ENCODE measurements around the gene PSMA6. TPM values are rescaled to one million over a fixed set of nuclear protein-coding genes. Genes with fewer than 3 reads are reported as not detected.
"Not testable (repeated sequence)": the region's sequence is repeated elsewhere in the genome, so short reads cannot be mapped to it uniquely, and the experiment has no call there.

Gene PSMA6
- total RNA-seq, 2 donors from 2014 or later = 293 to 408 TPM

- H3K36me3 Mint-ChIP-seq = no peaks in the 10 kb centered on the region
- no peaks in the 10 kb centered on the region for H3K9me3 Mint-ChIP-seq
- H3K27ac Mint-ChIP-seq = no peak overlapping the region
- DNase-seq (ENCODE audit: low spot score in 2 of 2) = no peak
- ATAC-seq = no peak
Measured at GRCh38 chr14:35346738-35347322, 54.6 kb downstream of the PSMA6 start.

- no peak overlapping the region for H3K27ac Mint-ChIP-seq
- no peak for DNase-seq (ENCODE audit: low spot score in 2 of 2)
- no peaks in the 10 kb centered on the region for H3K36me3 Mint-ChIP-seq
- ATAC-seq = no peak
- no peaks in the 10 kb centered on the region for H3K9me3 Mint-ChIP-seq
Measured at GRCh38 chr14:35347323-35348043, 55.3 kb downstream of the PSMA6 start.

- not testable (repeated sequence) for ATAC-seq, H3K9me3 Mint-ChIP-seq
Measured at GRCh38 chr14:35348044-35348380, 55.8 kb downstream of the PSMA6 start.

GRCh38 chr14:35349496-35350365 is 57.5 kb downstream of the PSMA6 start:
- Mint-ChIP-seq H3K27ac (peak overlapping the region in 1 of 2 donors; percentile 20), H3K36me3 (no peaks in the 10 kb centered on the region), H3K9me3 (no peaks in the 10 kb centered on the region)
- ATAC-seq (no peak), DNase-seq (ENCODE audit: low spot score in 2 of 2) (no peak)

More at GRCh38 chr14:35348044-35348380, 55.8 kb downstream of the PSMA6 start:
- H3K36me3 Mint-ChIP-seq; DNase-seq (ENCODE audit: low spot score in 2 of 2); H3K27ac Mint-ChIP-seq: not testable (repeated sequence)

GRCh38 chr14:35351497-35351896 is 59.3 kb downstream of the PSMA6 start:
- no peaks in the 10 kb centered on the region for H3K9me3 Mint-ChIP-seq
- peak overlapping the region in 1 of 2 donors; percentile 10 for H3K27ac Mint-ChIP-seq
- ATAC-seq (no peak), DNase-seq (ENCODE audit: low spot score in 2 of 2) (no peak)
- H3K36me3 Mint-ChIP-seq = no peaks in the 10 kb centered on the region

- ATAC-seq (no peak), DNase-seq (ENCODE audit: low spot score in 2 of 2) (no peak)
- H3K9me3 Mint-ChIP-seq = no peaks in the 10 kb centered on the region
- H3K36me3 Mint-ChIP-seq = no peaks in the 10 kb centered on the region
- H3K27ac Mint-ChIP-seq = peak overlapping the region in 1 of 2 donors; percentile 10
Measured at GRCh38 chr14:35351897-35352273, 59.7 kb downstream of the PSMA6 start.

GRCh38 chr14:35352274-35353233 is 60.4 kb downstream of the PSMA6 start:
- ATAC-seq (no peak), DNase-seq (ENCODE audit: low spot score in 2 of 2) (no peak)
- Mint-ChIP-seq H3K9me3 (no peaks in the 10 kb centered on the region), H3K36me3 (no peaks in the 10 kb centered on the region), H3K27ac (peak overlapping the region in 1 of 2 donors; percentile 10)

GRCh38 chr14:35353409-35354172 is 61.4 kb downstream of the PSMA6 start:
- H3K9me3 Mint-ChIP-seq = no peaks in the 10 kb centered on the region
- no peak overlapping the region for H3K27ac Mint-ChIP-seq

GRCh38 chr14:35355235-35355634 is 63.1 kb downstream of the PSMA6 start:
- ATAC-seq; DNase-seq (ENCODE audit: low spot score in 2 of 2); H3K36me3 Mint-ChIP-seq; H3K9me3 Mint-ChIP-seq: not testable (repeated sequence)
- peak overlapping the region in 1 of 2 donors; percentile 86 for H3K27ac Mint-ChIP-seq

More at GRCh38 chr14:35353409-35354172, 61.4 kb downstream of the PSMA6 start:
- no peaks in the 10 kb centered on the region for H3K36me3 Mint-ChIP-seq
- no peak for DNase-seq (ENCODE audit: low spot score in 2 of 2)
- no peak for ATAC-seq

GRCh38 chr14:35355981-35356841 is 64.0 kb downstream of the PSMA6 start:
- no peaks in the 10 kb centered on the region for H3K36me3 Mint-ChIP-seq
- no peaks in the 10 kb centered on the region for H3K9me3 Mint-ChIP-seq
- ATAC-seq = peak; percentile 86 to 87
- peak overlapping the region; percentile 73 to 86 for H3K27ac Mint-ChIP-seq
- DNase-seq (ENCODE audit: low spot score in 2 of 2) = peak; percentile 37 to 65

- H3K36me3 Mint-ChIP-seq; DNase-seq (ENCODE audit: low spot score in 2 of 2); ATAC-seq; H3K27ac Mint-ChIP-seq; H3K9me3 Mint-ChIP-seq: not testable (repeated sequence)
Measured at GRCh38 chr14:35359655-35360054, 67.5 kb downstream of the PSMA6 start.

- DNase-seq (ENCODE audit: low spot score in 2 of 2) (no peak), ATAC-seq (no peak)
- no peaks in the 10 kb centered on the region for H3K9me3 Mint-ChIP-seq
- no peak overlapping the region for H3K27ac Mint-ChIP-seq
- no peaks in the 10 kb centered on the region for H3K36me3 Mint-ChIP-seq
Measured at GRCh38 chr14:35361141-35361480, 68.9 kb downstream of the PSMA6 start.

- Mint-ChIP-seq H3K9me3 (no peaks in the 10 kb centered on the region), H3K27ac (peak overlapping the region in 1 of 2 donors; percentile 81), H3K36me3 (no peaks in the 10 kb centered on the region)
- no peak for DNase-seq (ENCODE audit: low spot score in 2 of 2)
- no peak for ATAC-seq
Measured at GRCh38 chr14:35362450-35362849, 70.3 kb downstream of the PSMA6 start.

- no peak for DNase-seq (ENCODE audit: low spot score in 2 of 2)
- Mint-ChIP-seq H3K36me3 (no peaks in the 10 kb centered on the region), H3K9me3 (no peaks in the 10 kb centered on the region), H3K27ac (no peak overlapping the region)
- no peak for ATAC-seq
Measured at GRCh38 chr14:35362911-35363374, 70.8 kb downstream of the PSMA6 start.

All from activated naive CD4-positive, alpha-beta T cell treated with anti-CD3 and anti-CD28 coated beads, Interleukin-2, amount 50 U/mL, for 72 hours (primary cell).